SK-N-SH (cell line): ENCODE results near the gene DPAGT1. TPM values are rescaled to one million over a fixed set of nuclear protein-coding genes. Genes with fewer than 3 reads are reported as not detected.

Experiments used
- CTCF ChIA-PET: fragments of 300-600, 350-600 bp; formaldehyde crosslinking; extraction: SDS; loops from one replicate; lab custom pipeline; 2021; lab: Yijun Ruan, JAX
- POLR2A ChIA-PET: fragments of 350-600 bp; sonication (Branson Sonifier 250); formaldehyde crosslinking; extraction: SDS; loops from one replicate; lab custom pipeline; 2020; ENCODE audit warnings: antibody characterized with exemption, inconsistent platforms; lab: Yijun Ruan, JAX
- DNase-seq: peaks from one replicate; pipeline ENCODE4 v3.0.0; 2012
- H2AFZ ChIP-seq: fragments of 200-600 bp; sonication (generic); 2 replicates; pipeline ENCODE4 v1.8.1; 2016; ENCODE audit warnings: antibody characterized with exemption, mild to moderate bottlenecking, low read depth
- H3F3A ChIP-seq: fragments of 200-600 bp; sonication (generic); replicated peaks from 2 replicates; pipeline ENCODE3; 2016; ENCODE audit warnings: antibody characterized with exemption, mild to moderate bottlenecking; ENCODE audit not compliant: insufficient read depth
- H3K27ac ChIP-seq, 2 experiments: fragments of 200-500 bp in 1 of 2; fragments of 200-600 bp in 1 of 2; sonication (Bioruptor generic) in 1 of 2; sonication (generic), shearing (Covaris generic) in 1 of 2; 2 replicates each; pipeline versions ENCODE4 v1.5.1 to v1.6.1; 2014 to 2016; ENCODE audit warnings: low read depth in 2 of 2, inconsistent platforms in 1 of 2, low read length in 1 of 2, mild to moderate bottlenecking in 1 of 2, mixed read lengths in 1 of 2
- H3K27me3 ChIP-seq: fragments of 200-600 bp; sonication (generic), shearing (Covaris generic); 2 replicates; pipeline ENCODE4 v1.6.1; 2016; ENCODE audit warnings: mixed run types; ENCODE audit not compliant: insufficient read depth
- H3K36me3 ChIP-seq, 2 experiments: fragments of 200-500 bp in 1 of 2; fragments of 200-600 bp in 1 of 2; sonication (Bioruptor generic) in 1 of 2; sonication (generic) in 1 of 2; replicated peaks in 1 of 2; 2 replicates each; pipeline versions ENCODE3 to v1.5.1; 2014 to 2016; ENCODE audit warnings: low read length in 1 of 2, mild to moderate bottlenecking in 1 of 2; ENCODE audit not compliant: insufficient read depth in 2 of 2, control insufficient read depth in 1 of 2
- H3K4me1 ChIP-seq, 2 experiments: fragments of 200-500 bp in 1 of 2; fragments of 200-600 bp in 1 of 2; sonication (Bioruptor generic) in 1 of 2; sonication (generic), shearing (Covaris generic) in 1 of 2; 2 replicates each; pipeline versions ENCODE4 v1.5.1 to v1.6.1; 2014 to 2016; ENCODE audit warnings: low read depth in 1 of 2, low read length in 1 of 2, mixed run types in 1 of 2; ENCODE audit not compliant: insufficient read depth in 2 of 2, control insufficient read depth in 1 of 2
- H3K4me2 ChIP-seq: fragments of 200-600 bp; sonication (generic), shearing (Covaris generic); 2 replicates; pipeline ENCODE4 v1.6.1; 2017; ENCODE audit warnings: mixed run types
- H3K4me3 ChIP-seq, 2 experiments: fragments of 200-500 bp in 1 of 2; fragments of 200-600 bp in 1 of 2; sonication (Bioruptor generic) in 1 of 2; sonication (generic), shearing (Covaris generic) in 1 of 2; 2 replicates each; pipeline versions ENCODE4 v1.5.1 to v1.8.1; 2014 to 2016; ENCODE audit warnings: low read depth in 2 of 2, inconsistent platforms in 1 of 2, low read length in 1 of 2, mild to moderate bottlenecking in 1 of 2, mixed read lengths in 1 of 2, moderate library complexity in 1 of 2
- H3K79me2 ChIP-seq: fragments of 200-600 bp; sonication (generic); 2 replicates; pipeline ENCODE4 v1.8.1; 2017; ENCODE audit warnings: mild to moderate bottlenecking; ENCODE audit not compliant: insufficient read depth
- H3K9ac ChIP-seq: fragments of 200-600 bp; sonication (generic); 2 replicates; pipeline ENCODE4 v1.6.1; 2017; ENCODE audit warnings: mixed run types
- H3K9me2 ChIP-seq: fragments of 200-600 bp; sonication (generic); 2 replicates; pipeline ENCODE4 v1.6.1; 2017; ENCODE audit warnings: mixed run types
- H3K9me3 ChIP-seq: fragments of 200-600 bp; sonication (generic); 2 replicates; pipeline ENCODE4 v1.6.1; 2017; ENCODE audit warnings: mixed run types, mild to moderate bottlenecking, moderate library complexity
- H4K20me1 ChIP-seq: fragments of 200-600 bp; sonication (generic); 2 replicates; pipeline ENCODE4 v1.6.1; 2017; ENCODE audit warnings: mild to moderate bottlenecking, mixed run types; ENCODE audit not compliant: insufficient read depth
- CHD2 ChIP-seq: fragments of 150-350 bp; IDR thresholded peaks from 2 replicates; pipeline ENCODE4 v1.6.1; 2018; ENCODE audit warnings: low read length; ENCODE audit not compliant: partially characterized antibody
- CTCF ChIP-seq: fragments of 200-600 bp; sonication (generic); IDR thresholded peaks from 2 replicates; pipeline ENCODE4 v1.6.1; 2017; ENCODE audit warnings: antibody characterized with exemption, mild to moderate bottlenecking, moderate library complexity
- EP300 ChIP-seq, 2 experiments: IDR thresholded peaks; 2 replicates each; pipeline versions ENCODE4 v1.4.0 to v1.6.1; 2012; ENCODE audit warnings: borderline replicate concordance in 1 of 2, low read depth in 1 of 2, low read length in 1 of 2
- FOXJ3 ChIP-seq: sonication (generic); formaldehyde crosslinking; IDR thresholded peaks from 2 replicates; pipeline ENCODE4 v1.5.1; 2020; ENCODE audit warnings: mild to moderate bottlenecking, missing genetic modification reagents
- FOXM1 ChIP-seq: IDR thresholded peaks from 2 replicates; pipeline ENCODE4 v1.4.0; 2012; ENCODE audit warnings: low read depth, mild to moderate bottlenecking
- JUND ChIP-seq: IDR thresholded peaks from 2 replicates; pipeline ENCODE4 v1.4.0; 2012
- MEF2A ChIP-seq: IDR thresholded peaks from 2 replicates; pipeline ENCODE4 v1.4.0; 2012; ENCODE audit warnings: low read depth, borderline replicate concordance
- MXI1 ChIP-seq: IDR thresholded peaks from 2 replicates; pipeline ENCODE4 v1.6.1; 2012; ENCODE audit warnings: mild to moderate bottlenecking, low read depth, low read length, improper control_type of control experiment
- NRF1 ChIP-seq: IDR thresholded peaks from 2 replicates; pipeline ENCODE4 v1.6.1; 2012; ENCODE audit warnings: low read depth, mild to moderate bottlenecking, low read length
- PBX3 ChIP-seq: IDR thresholded peaks from 2 replicates; pipeline ENCODE4; 2012
- RAD21 ChIP-seq: IDR thresholded peaks from 2 replicates; pipeline ENCODE4 v1.6.1; 2012; ENCODE audit warnings: mild to moderate bottlenecking, low read length
- REST ChIP-seq: IDR thresholded peaks from 2 replicates; pipeline ENCODE4 v1.6.1; 2012; ENCODE audit warnings: mild to moderate bottlenecking, low read depth, low read length, moderate library complexity
- SIN3A ChIP-seq: IDR thresholded peaks from 2 replicates; pipeline ENCODE4 v1.6.1; 2012; ENCODE audit warnings: low read depth, mild to moderate bottlenecking, low read length, moderate library complexity, borderline replicate concordance
- SMC3 ChIP-seq: IDR thresholded peaks from 2 replicates; pipeline ENCODE4 v1.6.1; 2012; ENCODE audit warnings: low read depth, low read length, improper control_type of control experiment
- TEAD4 ChIP-seq: IDR thresholded peaks from 2 replicates; pipeline ENCODE4 v1.4.0; 2012; ENCODE audit warnings: mild to moderate bottlenecking, borderline replicate concordance; ENCODE audit not compliant: insufficient read depth
- USF1 ChIP-seq: IDR thresholded peaks from 2 replicates; pipeline ENCODE4 v1.4.0; 2012; ENCODE audit warnings: low read depth, borderline replicate concordance
- USF2 ChIP-seq: fragments of 150-350 bp; IDR thresholded peaks from 2 replicates; pipeline ENCODE4 v1.6.1; 2017; ENCODE audit warnings: antibody characterized with exemption, low read length, low read depth, borderline replicate concordance
- ZBTB33 ChIP-seq: IDR thresholded peaks from 2 replicates; pipeline ENCODE4 v1.4.0; 2012; ENCODE audit warnings: low read depth, borderline replicate concordance
- WGBS: methylation state at CpG from one replicate; pipeline ENCODE4 v1.1.6; 2017; ENCODE audit warnings: low lambda C conversion rate; 5-methylcytosine and 5-hydroxymethylcytosine counted together
- polyA plus RNA-seq, 3 experiments: library from polyadenylated mRNA; depleted of rRNA; stranded (reverse); fragments of >200 nt; gene quantifications; 2 replicates each; pipeline ENCODE4 v1.2.3, GENCODE V29; 2012

The DPAGT1 gene
- polyA plus RNA-seq, 1 of the 3 experiments (the other 2 are of a cell fraction): 99.5 TPM

GRCh38 chr11:119115484-119116234 is 14.0 kb upstream of the DPAGT1 start:
- DNase-seq: no peak
- Histone ChIP-seq H3K9ac (no peak overlapping the region), H3K27me3 (no peaks in the 10 kb centered on the region), H3K9me2 (no peaks in the 10 kb centered on the region), H3K36me3 (peaks cover 0 to 48% of the 10 kb centered on the region in 2 experiments), H3K4me1 (peaks cover 5 to 6% of the 10 kb centered on the region in 2 experiments; a peak in 3 of 4 replicates), H3F3A (peaks cover 12% of the 10 kb centered on the region), H2AFZ (no peak overlapping the region), H3K4me3 (no peak overlapping the region), H4K20me1 (no peaks in the 10 kb centered on the region), H3K79me2 (no peaks in the 10 kb centered on the region), H3K4me2 (no peak overlapping the region), H3K27ac (no peak overlapping the region), H3K9me3 (no peaks in the 10 kb centered on the region)
- TF ChIP-seq USF2 (no peak), RAD21 (no peak), SMC3 (no peak), EP300 (IDR thresholded peaks at IDR 0.05; ENCODE audit: borderline replicate concordance in 1 of 2, low read depth in 1 of 2, low read length in 1 of 2) (no peak), PBX3 (no peak), CTCF (no peak), JUND (no peak), REST (no peak), TEAD4 (no peak), FOXM1 (no peak), MXI1 (no peak), FOXJ3 (CRISPR knock-in tag) (no peak), MEF2A (no peak), NRF1 (no peak), CHD2 (no peak), SIN3A (no peak), ZBTB33 (no peak), USF1 (no peak)
- 90% methylated on average over 24 of the region's 24 CpGs for WGBS
- ChIA-PET CTCF (interaction anchor here (1.3 to 2.0 kb wide), 2 partner anchors 13 to 16 kb away, joined by 3 to 6 read pairs; partner anchors contain the start of gene DPAGT1), POLR2A (no interaction called here)
